Activated naive CD8-positive, alpha-beta T cell (primary cell): ENCODE measurements around the gene ZNF577.

Experiments used
- H3K27ac Mint-ChIP-seq: one replicate; pipeline ENCODE4 v1.8.0; 2021; ENCODE audit warnings: mixed read lengths
- H3K27me3 Mint-ChIP-seq: one replicate; pipeline ENCODE4 v1.8.0; 2021; ENCODE audit warnings: mixed read lengths
- H3K36me3 Mint-ChIP-seq: one replicate; pipeline ENCODE4 v1.8.0; 2021; ENCODE audit warnings: mixed read lengths
- H3K4me1 Mint-ChIP-seq: one replicate; pipeline ENCODE4 v1.8.0; 2021; ENCODE audit warnings: low read depth, mixed read lengths
- H3K4me3 Mint-ChIP-seq: one replicate; pipeline ENCODE4 v1.8.0; 2021; ENCODE audit warnings: mild to moderate bottlenecking, mixed read lengths
- H3K9me3 Mint-ChIP-seq: one replicate; pipeline ENCODE4 v1.8.0; 2021; ENCODE audit warnings: low read depth, mixed read lengths

The ZNF577 gene

DNA sequence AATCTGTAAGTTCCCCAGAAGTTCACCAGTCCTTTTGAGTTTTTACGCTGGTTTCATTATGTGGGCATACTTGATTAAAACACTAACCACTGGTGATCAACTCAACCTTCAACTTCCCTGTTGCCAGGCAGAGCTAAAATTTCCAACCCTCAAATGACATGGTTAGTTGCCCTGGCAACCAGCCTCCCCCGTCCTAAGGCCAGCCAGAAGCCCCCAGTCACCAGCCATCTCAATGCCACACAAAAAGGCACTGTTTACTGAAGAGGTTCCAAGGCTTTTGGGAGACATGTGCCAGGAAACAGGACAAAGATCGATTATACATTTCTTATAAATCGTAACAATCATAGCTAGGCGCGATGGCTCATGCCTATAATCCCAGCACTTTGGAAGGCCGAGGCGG lies 15.4 kb upstream of the ZNF577 start:
- Mint-ChIP-seq H3K36me3 (peaks cover 59% of the 10 kb centered on the region), H3K27me3 (peaks cover 12% of the 10 kb centered on the region), H3K27ac (no peak overlapping the region), H3K9me3 (peaks cover 17% of the 10 kb centered on the region), H3K4me3 (peak overlapping the region; percentile 100), H3K4me1 (peaks cover 24% of the 10 kb centered on the region)

DNA sequence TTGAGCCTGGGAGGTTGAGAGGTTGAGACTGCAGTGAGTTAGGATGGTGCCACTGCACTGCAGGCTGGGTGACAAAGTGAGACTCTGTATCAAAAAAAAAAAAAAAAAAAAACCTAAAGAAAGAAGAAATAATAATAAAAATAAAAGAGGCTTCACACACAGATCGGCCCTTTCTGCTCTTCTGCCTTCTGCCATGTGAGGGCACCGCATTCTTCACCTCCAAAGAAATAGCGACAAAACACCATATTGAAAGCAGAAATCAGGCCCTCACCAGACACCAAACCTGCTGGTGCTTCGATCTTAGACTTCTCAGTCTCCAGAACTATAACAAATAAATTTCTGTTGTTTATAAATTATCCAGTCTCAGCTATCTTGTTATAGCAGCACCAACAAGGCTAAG lies 14.1 kb upstream of the ZNF577 start:
- peaks cover 5% of the 10 kb centered on the region for H3K27me3 Mint-ChIP-seq
- H3K9me3 Mint-ChIP-seq, result peaks cover 12% of the 10 kb centered on the region
- peaks cover 24% of the 10 kb centered on the region for H3K4me1 Mint-ChIP-seq
- peaks cover 61% of the 10 kb centered on the region for H3K36me3 Mint-ChIP-seq
- H3K27ac Mint-ChIP-seq, result no peak overlapping the region
- peak overlapping the region; percentile 1 for H3K4me3 Mint-ChIP-seq

GRCh38 chr19:51891193-51891747 lies 3.5 kb upstream of the ZNF577 start:
- Mint-ChIP-seq H3K27ac (no peak overlapping the region), H3K27me3 (no peaks in the 10 kb centered on the region), H3K4me3 (no peak overlapping the region), H3K9me3 (peaks cover 39% of the 10 kb centered on the region), H3K4me1 (peaks cover 3% of the 10 kb centered on the region), H3K36me3 (peaks cover 65% of the 10 kb centered on the region)

- Mint-ChIP-seq H3K4me3 (no peak overlapping the region), H3K9me3 (peaks cover 32% of the 10 kb centered on the region), H3K27me3 (no peaks in the 10 kb centered on the region), H3K27ac (no peak overlapping the region), H3K36me3 (peaks cover 65% of the 10 kb centered on the region), H3K4me1 (peaks cover 3% of the 10 kb centered on the region)
These were observed 2.2 kb upstream of the ZNF577 start for GRCh38 chr19:51889934-51890333.

- H3K27ac Mint-ChIP-seq, result no peak overlapping the region
- H3K36me3 Mint-ChIP-seq, result peaks cover 60% of the 10 kb centered on the region
- H3K9me3 Mint-ChIP-seq, result peaks cover 20% of the 10 kb centered on the region
- peaks cover 3% of the 10 kb centered on the region for H3K4me1 Mint-ChIP-seq
- no peak overlapping the region for H3K4me3 Mint-ChIP-seq
- H3K27me3 Mint-ChIP-seq, result no peaks in the 10 kb centered on the region
These were observed 3.0 kb downstream of the ZNF577 start for GRCh38 chr19:51884713-51885112.

- H3K4me3 Mint-ChIP-seq, result no peak overlapping the region
- peaks cover 22% of the 10 kb centered on the region for H3K9me3 Mint-ChIP-seq
- no peaks in the 10 kb centered on the region for H3K4me1 Mint-ChIP-seq
- peaks cover 60% of the 10 kb centered on the region for H3K36me3 Mint-ChIP-seq
- H3K27me3 Mint-ChIP-seq, result no peaks in the 10 kb centered on the region
- no peak overlapping the region for H3K27ac Mint-ChIP-seq
These were observed 5.2 kb downstream of the ZNF577 start for GRCh38 chr19:51882518-51882917.

- no peaks in the 10 kb centered on the region for H3K4me1 Mint-ChIP-seq
- H3K36me3 Mint-ChIP-seq, result peaks cover 76% of the 10 kb centered on the region
- H3K9me3 Mint-ChIP-seq, result peaks cover 51% of the 10 kb centered on the region
- no peaks in the 10 kb centered on the region for H3K27me3 Mint-ChIP-seq
- no peak overlapping the region for H3K4me3 Mint-ChIP-seq
- no peak overlapping the region for H3K27ac Mint-ChIP-seq
These were observed 14.7 kb downstream of the ZNF577 start for GRCh38 chr19:51873097-51873496.

DNA sequence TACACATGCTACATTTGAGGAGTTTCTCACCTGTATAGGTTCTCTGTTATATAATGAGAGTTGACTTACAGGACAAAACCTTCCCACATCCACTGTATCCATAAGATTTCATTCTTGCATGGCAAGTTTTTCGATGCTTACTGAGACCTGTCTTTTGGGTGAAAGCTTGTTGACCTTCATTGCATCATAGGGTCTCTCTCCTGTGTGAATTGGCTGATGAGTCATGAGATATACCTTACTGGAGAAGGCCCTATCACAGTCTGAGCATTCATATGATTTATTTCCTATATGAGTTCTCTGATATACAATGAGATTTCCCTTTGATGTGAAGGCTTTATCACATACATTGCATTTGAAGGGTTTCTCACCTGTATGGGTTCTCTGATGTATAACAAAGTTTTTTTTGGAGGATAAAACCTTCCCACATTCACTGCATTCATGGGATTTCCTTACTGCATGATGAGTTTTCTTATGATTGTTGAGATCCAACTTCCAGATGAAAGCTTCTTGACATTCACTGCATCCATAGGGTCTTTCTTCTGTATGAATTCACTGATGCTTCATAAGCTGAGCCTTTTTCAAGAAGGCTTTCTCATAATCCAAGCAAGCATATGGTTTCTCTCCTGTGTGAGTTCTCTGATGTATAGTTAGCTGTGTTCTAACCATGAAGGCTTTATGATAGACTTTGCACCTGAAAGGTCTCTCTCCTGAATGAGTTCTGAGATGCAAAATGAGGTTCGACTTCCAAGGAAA lies 25.7 kb downstream of the ZNF577 start:
- Mint-ChIP-seq H3K4me1 (no peaks in the 10 kb centered on the region), H3K36me3 (peaks cover 44% of the 10 kb centered on the region), H3K27ac (no peak overlapping the region), H3K4me3 (no peak overlapping the region), H3K27me3 (no peaks in the 10 kb centered on the region), H3K9me3 (peaks cover 32% of the 10 kb centered on the region)

DNA sequence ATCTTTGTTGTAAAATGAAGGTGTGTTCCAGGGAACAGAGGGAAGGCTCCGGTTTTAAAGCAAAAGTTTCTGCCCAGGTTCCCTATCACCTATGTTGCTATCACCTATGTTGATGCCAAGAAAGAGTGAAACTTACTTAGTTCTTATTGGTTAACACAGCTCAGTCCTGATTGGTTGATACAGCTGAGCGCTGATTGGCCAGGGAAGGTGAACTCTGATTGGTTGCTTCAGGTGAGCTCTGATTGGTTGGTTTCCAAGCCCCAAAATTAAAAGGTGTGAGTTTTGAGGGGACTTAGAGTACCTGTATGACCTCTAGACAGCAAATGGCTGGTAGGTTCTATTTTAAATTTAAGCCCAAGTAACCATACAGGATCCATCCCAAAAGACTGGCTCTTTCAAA lies 50.6 kb downstream of the ZNF577 start:
- Mint-ChIP-seq H3K36me3 (peaks cover 29% of the 10 kb centered on the region), H3K9me3 (peaks cover 30% of the 10 kb centered on the region), H3K27ac (no peak overlapping the region), H3K4me1 (no peaks in the 10 kb centered on the region), H3K27me3 (no peaks in the 10 kb centered on the region), H3K4me3 (no peak overlapping the region)

GRCh38 chr19:51830274-51830673 lies 57.5 kb downstream of the ZNF577 start:
- peaks cover 29% of the 10 kb centered on the region for H3K36me3 Mint-ChIP-seq
- no peak overlapping the region for H3K4me3 Mint-ChIP-seq
- H3K27ac Mint-ChIP-seq, result no peak overlapping the region
- H3K4me1 Mint-ChIP-seq, result no peaks in the 10 kb centered on the region
- H3K27me3 Mint-ChIP-seq, result no peaks in the 10 kb centered on the region
- peaks cover 46% of the 10 kb centered on the region for H3K9me3 Mint-ChIP-seq

DNA sequence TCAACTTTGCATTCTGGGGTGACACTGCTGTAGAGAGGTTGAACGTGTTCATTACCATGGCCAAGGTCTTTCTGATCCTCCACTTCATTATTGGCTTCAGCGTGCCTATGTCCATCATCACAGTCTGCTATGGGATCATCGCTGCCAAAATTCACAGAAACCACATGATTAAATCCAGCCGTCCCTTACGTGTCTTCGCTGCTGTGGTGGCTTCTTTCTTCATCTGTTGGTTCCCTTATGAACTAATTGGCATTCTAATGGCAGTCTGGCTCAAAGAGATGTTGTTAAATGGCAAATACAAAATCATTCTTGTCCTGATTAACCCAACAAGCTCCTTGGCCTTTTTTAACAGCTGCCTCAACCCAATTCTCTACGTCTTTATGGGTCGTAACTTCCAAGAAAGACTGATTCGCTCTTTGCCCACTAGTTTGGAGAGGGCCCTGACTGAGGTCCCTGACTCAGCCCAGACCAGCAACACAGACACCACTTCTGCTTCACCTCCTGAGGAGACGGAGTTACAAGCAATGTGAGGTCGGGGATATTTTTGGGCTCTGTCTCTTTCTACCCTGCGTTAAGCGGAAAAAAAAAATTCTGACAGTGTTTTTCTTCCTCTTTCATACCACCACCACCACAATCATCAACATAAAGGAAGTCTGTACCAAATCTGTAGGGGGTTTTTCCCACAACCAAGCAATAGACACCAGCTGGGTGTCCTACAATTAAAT lies 63.3 kb downstream of the ZNF577 start:
- no peaks in the 10 kb centered on the region for H3K4me1 Mint-ChIP-seq
- H3K27me3 Mint-ChIP-seq, result peaks cover 1% of the 10 kb centered on the region
- peaks cover 48% of the 10 kb centered on the region for H3K9me3 Mint-ChIP-seq
- H3K36me3 Mint-ChIP-seq, result peaks cover 17% of the 10 kb centered on the region
- H3K27ac Mint-ChIP-seq, result no peak overlapping the region
- no peak overlapping the region for H3K4me3 Mint-ChIP-seq

GRCh38 chr19:51822946-51823345 lies 64.8 kb downstream of the ZNF577 start:
- Mint-ChIP-seq H3K4me3 (no peak overlapping the region), H3K27ac (no peak overlapping the region), H3K9me3 (peaks cover 57% of the 10 kb centered on the region), H3K36me3 (peaks cover 24% of the 10 kb centered on the region), H3K4me1 (no peaks in the 10 kb centered on the region), H3K27me3 (peaks cover 3% of the 10 kb centered on the region)

- peaks cover 23% of the 10 kb centered on the region for H3K36me3 Mint-ChIP-seq
- peaks cover 51% of the 10 kb centered on the region for H3K9me3 Mint-ChIP-seq
- no peak overlapping the region for H3K4me3 Mint-ChIP-seq
- no peak overlapping the region for H3K27ac Mint-ChIP-seq
- peaks cover 3% of the 10 kb centered on the region for H3K27me3 Mint-ChIP-seq
- no peaks in the 10 kb centered on the region for H3K4me1 Mint-ChIP-seq
These were observed 65.4 kb downstream of the ZNF577 start for GRCh38 chr19:51822325-51822724.

GRCh38 chr19:51821921-51822320 lies 65.8 kb downstream of the ZNF577 start:
- H3K36me3 Mint-ChIP-seq, result peaks cover 19% of the 10 kb centered on the region
- no peaks in the 10 kb centered on the region for H3K4me1 Mint-ChIP-seq
- peaks cover 3% of the 10 kb centered on the region for H3K27me3 Mint-ChIP-seq
- peaks cover 50% of the 10 kb centered on the region for H3K9me3 Mint-ChIP-seq
- H3K4me3 Mint-ChIP-seq, result no peak overlapping the region
- no peak overlapping the region for H3K27ac Mint-ChIP-seq

GRCh38 chr19:51821456-51821855 lies 66.3 kb downstream of the ZNF577 start:
- H3K27me3 Mint-ChIP-seq, result peaks cover 3% of the 10 kb centered on the region
- peaks cover 45% of the 10 kb centered on the region for H3K9me3 Mint-ChIP-seq
- H3K4me3 Mint-ChIP-seq, result no peak overlapping the region

More at GRCh38 chr19:51821456-51821855, 66.3 kb downstream of the ZNF577 start:
- no peak overlapping the region for H3K27ac Mint-ChIP-seq
- no peaks in the 10 kb centered on the region for H3K4me1 Mint-ChIP-seq
- H3K36me3 Mint-ChIP-seq, result peaks cover 17% of the 10 kb centered on the region
